K562 (cell line): ENCODE measurements around the gene NENF. TPM values are rescaled to one million over a fixed set of nuclear protein-coding genes. Genes with fewer than 3 reads are reported as not detected.

Source experiments
- BMI1 ChIP-seq: fragments of 150-350 bp; IDR thresholded peaks from 2 replicates; pipeline ENCODE4 v1.6.1; 2014; ENCODE audit warnings: low read length
- FIP1L1 ChIP-seq: fragments of 200-400 bp; formaldehyde crosslinking; IDR thresholded peaks from 2 replicates; pipeline ENCODE4 v1.6.1; 2018; ENCODE audit warnings: mild to moderate bottlenecking, low read depth, low read length; ENCODE audit not compliant: poor library complexity, severe bottlenecking
- FOXA3 ChIP-seq, 2 experiments: fragments of 450-650 bp in 1 of 2; sonication (generic) in 1 of 2; formaldehyde crosslinking; IDR thresholded peaks in 1 of 2; conservative IDR thresholded peaks in 1 of 2; 2 replicates each; pipeline versions ENCODE4 v1.4.0 to v1.8.0; 2020 to 2022; ENCODE audit warnings: mild to moderate bottlenecking in 2 of 2, missing genetic modification reagents in 1 of 2
- HCFC1 ChIP-seq: IDR thresholded peaks from 2 replicates; pipeline ENCODE4 v1.6.1; 2012; ENCODE audit warnings: low read depth, low read length, improper control_type of control experiment
- HSF4 ChIP-seq: fragments of 250-450 bp; sonication (Bioruptor Pico); IDR thresholded peaks from 2 replicates; pipeline ENCODE4 v2.1.2; 2022; ENCODE audit warnings: mild to moderate bottlenecking, moderate library complexity, borderline replicate concordance
- KHSRP ChIP-seq: fragments of 450-650 bp; IDR thresholded peaks from 2 replicates; pipeline ENCODE4 v1.6.1; 2017
- MCM2 ChIP-seq: fragments of 450-650 bp; IDR thresholded peaks from 2 replicates; pipeline ENCODE4 v1.6.1; 2017; ENCODE audit warnings: low read depth, mild to moderate bottlenecking
- MECOM ChIP-seq: fragments of 250-450 bp; sonication (Bioruptor Pico); IDR thresholded peaks from 2 replicates; pipeline ENCODE4 v1.8.0; 2022; ENCODE audit warnings: inconsistent platforms
- NFATC3 ChIP-seq: fragments of 450-650 bp; IDR thresholded peaks from 2 replicates; pipeline ENCODE4 v1.6.1; 2017; ENCODE audit warnings: mild to moderate bottlenecking
- PREB ChIP-seq: sonication (generic); formaldehyde crosslinking; IDR thresholded peaks from 2 replicates; pipeline ENCODE4 v1.8.1; 2023; ENCODE audit warnings: mild to moderate bottlenecking, missing genetic modification reagents
- PTRF ChIP-seq: fragments of 450-650 bp; IDR thresholded peaks from 2 replicates; pipeline ENCODE4 v1.6.1; 2016; ENCODE audit warnings: mild to moderate bottlenecking, missing genetic modification characterization, missing compliant biosample characterization
- RBM15 ChIP-seq: fragments of 200-400 bp; formaldehyde crosslinking; IDR thresholded peaks from 2 replicates; pipeline ENCODE4 v1.6.1; 2018; ENCODE audit warnings: mild to moderate bottlenecking, low read length, moderate library complexity; ENCODE audit not compliant: insufficient read depth
- RUNX1 ChIP-seq: sonication (generic); IDR thresholded peaks from 2 replicates; pipeline ENCODE4 v1.6.1; 2016; ENCODE audit warnings: antibody characterized with exemption, low read depth
- TCFL5 ChIP-seq: fragments of 250-450 bp; sonication (Bioruptor Pico); conservative IDR thresholded peaks from 2 replicates; pipeline ENCODE4 v1.6.1; 2021; ENCODE audit warnings: mild to moderate bottlenecking, moderate library complexity, matching md5 sums
- TEAD1 ChIP-seq, 2 experiments: fragments of 450-650 bp in 1 of 2; sonication (generic) in 1 of 2; formaldehyde crosslinking; IDR thresholded peaks; 2 replicates each; pipeline versions ENCODE4 v1.4.0 to v1.8.0; 2020 to 2022; ENCODE audit warnings: mild to moderate bottlenecking in 2 of 2, missing genetic modification reagents in 1 of 2
- ZBTB34 ChIP-seq: fragments of 250-450 bp; sonication (Bioruptor Pico); IDR thresholded peaks from 2 replicates; pipeline ENCODE4 v1.8.0; 2021; ENCODE audit warnings: mild to moderate bottlenecking, moderate library complexity
- ZFP30 ChIP-seq: fragments of 250-450 bp; sonication (Bioruptor Pico); IDR thresholded peaks from 2 replicates; pipeline ENCODE4 v1.8.0; 2022; ENCODE audit warnings: moderate library complexity, mild to moderate bottlenecking, inconsistent platforms, borderline replicate concordance
- ZHX1 ChIP-seq: fragments of 150-350 bp; conservative IDR thresholded peaks from 2 replicates; pipeline ENCODE4 v1.6.1; 2014; ENCODE audit warnings: low read length
- ZNF184 ChIP-seq: sonication (generic); formaldehyde crosslinking; IDR thresholded peaks from 2 replicates; pipeline ENCODE4 v1.5.0; 2020; ENCODE audit warnings: missing genetic modification reagents
- ZNF583 ChIP-seq: fragments of 250-450 bp; sonication (Bioruptor Pico); IDR thresholded peaks from 2 replicates; pipeline ENCODE4 v1.4.0; 2020
- ZNF699 ChIP-seq: fragments of 250-450 bp; sonication (Bioruptor Pico); IDR thresholded peaks from 2 replicates; pipeline ENCODE4 v1.8.0; 2021; ENCODE audit warnings: mild to moderate bottlenecking, moderate library complexity; ENCODE audit not compliant: insufficient replicate concordance
- polyA plus RNA-seq, 8 experiments: library from polyadenylated mRNA; depleted of rRNA in 4 of 8; stranded (reverse) in 5 of 8; unstranded in 3 of 8; fragments of >200 nt; fragmentation: Nextera tagmentation in 2 of 8; fragmentation: Illumina TruSeq in 1 of 8; extraction: Ambion mirVana in 2 of 8; extraction: Trizol in 1 of 8; gene quantifications; 2 replicates each; pipeline versions ENCODE4 v1.2.1 to v1.2.3, GENCODE V29; 2011 to 2014; ENCODE audit warnings: inconsistent platforms in 1 of 8, missing spikeins in 1 of 8
- total RNA-seq, 7 experiments: library from RNA; depleted of rRNA in 6 of 7; stranded (reverse); fragments of >200 nt in 6 of 7; fragmentation: Illumina TruSeq in 2 of 7; extraction: Trizol in 2 of 7; gene quantifications; 2 replicates each; pipeline versions ENCODE4 v1.2.1 to v1.2.3, GENCODE V29; 2011 to 2021; ENCODE audit warnings: low replicate concordance in 1 of 7

NENF gene
- total and polyA plus RNA-seq, 9 of the 15 experiments (the other 6 are each of a cell fraction or from before 2014, with no cell fraction given) = 6.1 to 100 (median 72.8) TPM

GRCh38 chr1:212477680-212478466 lies 45.2 kb downstream of the NENF start (continued):
- TF ChIP-seq ZHX1 (no peak), PTRF (tag) (peak; percentile 94), KHSRP (no peak), TEAD1 (CRISPR knock-in tag; IDR thresholded peaks at IDR 0.05) (peak in 1 of 2 experiments; percentile 98; a peak in 2 of 4 replicates), MCM2 (no peak), ZNF184 (CRISPR knock-in tag) (no peak), RUNX1 (no peak), TCFL5 (peak; percentile 97), ZNF699 (CRISPR knock-in tag) (peak; percentile 92), FIP1L1 (no peak), NFATC3 (no peak), FOXA3 (CRISPR knock-in tag; conservative IDR thresholded peaks at IDR 0.05 in 1 of 2, IDR thresholded peaks at IDR 0.05 in 1 of 2) (peak in 1 of 2 experiments; percentile 55; a peak in 1 of 4 replicates), PREB (no peak), ZNF583 (CRISPR knock-in tag) (peak; percentile 98), HCFC1 (no peak), MECOM (CRISPR knock-in tag) (peak; percentile 97), RBM15 (no peak), ZBTB34 (CRISPR knock-in tag) (peak; percentile 93), BMI1 (no peak), HSF4 (CRISPR knock-in tag) (peak; percentile 97), ZFP30 (CRISPR knock-in tag) (no peak)
